ENCODE measurements around the gene OR51L1. TPM values are rescaled to one million over a fixed set of nuclear protein-coding genes. Genes with fewer than 3 reads are reported as not detected.

The OR51L1 gene
- total and polyA plus RNA-seq, 2 of the 4 experiments (the other 2 are of a cell fraction): not detected

DNA sequence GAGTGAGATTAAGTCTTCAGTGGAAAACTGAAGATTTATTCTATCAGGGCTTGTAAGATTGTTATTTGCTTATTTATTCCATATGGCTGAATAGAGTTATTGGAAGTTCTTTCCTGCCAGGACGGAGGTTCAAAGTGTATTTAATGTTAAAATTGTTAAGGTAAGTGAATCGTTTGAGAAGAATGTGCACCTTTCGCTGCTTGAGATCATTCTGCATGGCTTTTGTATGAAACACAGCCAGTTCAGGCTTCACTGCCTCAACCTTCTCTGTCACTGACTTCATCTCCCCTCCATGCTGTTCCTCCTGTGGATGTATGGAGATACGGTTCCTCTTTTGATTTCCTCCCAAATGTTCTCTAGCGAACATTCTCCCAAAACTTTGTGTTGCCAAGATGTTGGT lies 19.2 kb upstream of the OR51L1 start:
- in situ Hi-C loops (cut with MboI; ENCODE audit: low sequenced_read_pairs): no loop called here
- H3K36me3 ChIP-seq (ENCODE audit: control insufficient read depth, insufficient read depth, low read length): no peaks in the 10 kb centered on the region
- H3K9ac ChIP-seq (ENCODE audit: low read depth, low read length): no peak overlapping the region
- ATAC-seq (ENCODE audit: low read depth): no peak
- H2BK15ac ChIP-seq (ENCODE audit: low read depth, low read length): no peak overlapping the region
- H2BK5ac ChIP-seq (ENCODE audit: low read depth, low read length, poor library complexity, severe bottlenecking): no peak overlapping the region
- no peak overlapping the region for H4K8ac ChIP-seq (ENCODE audit: low read depth in 2 of 2, low read length in 2 of 2)
- WGBS, 2 experiments (ENCODE audit: extremely low coverage in 2 of 2, insufficient read length in 1 of 2): no CpG with 5 or more reads among the region's 5 CpGs
- H3K9me1 ChIP-seq (ENCODE audit: insufficient read depth, low read length): no peaks in the 10 kb centered on the region
- H3K18ac ChIP-seq (ENCODE audit: low read depth, low read length): no peak overlapping the region
- no peak overlapping the region for H2BK120ac ChIP-seq (ENCODE audit: low read depth, low read length)
- no peaks in the 10 kb centered on the region for H3K9me3 ChIP-seq (ENCODE audit: control insufficient read depth, insufficient read depth, low read length)
- H4K5ac ChIP-seq (ENCODE audit: low read depth, low read length): no peak overlapping the region
- H3K23ac ChIP-seq (ENCODE audit: low read depth, low read length): no peak overlapping the region
- H4K91ac ChIP-seq (ENCODE audit: insufficient read depth, low read depth, low read length): no peak overlapping the region
- H3K4me1 ChIP-seq (ENCODE audit: control insufficient read depth, insufficient read depth, low read length): no peaks in the 10 kb centered on the region
- no peak overlapping the region for H3K4me3 ChIP-seq (ENCODE audit: insufficient read depth, low read depth, low read length)
- BruUV-seq (replicated peaks): no TSS peak
- no peak overlapping the region for H2AK9ac ChIP-seq (replicated peaks; ENCODE audit: low read depth, low read length, poor library complexity)
- H3K27ac ChIP-seq (ENCODE audit: insufficient read depth, low read length): no peak overlapping the region
- H3K27me3 ChIP-seq (ENCODE audit: control insufficient read depth, insufficient read depth, low read length): no peaks in the 10 kb centered on the region
- no peak overlapping the region for H3K4me2 ChIP-seq (ENCODE audit: low read depth, low read length)
- no peak overlapping the region for H2AFZ ChIP-seq (replicated peaks; ENCODE audit: low read length, poor library complexity)
- no peak overlapping the region for H3K14ac ChIP-seq (replicated peaks; ENCODE audit: low read depth, low read length)
- no peak overlapping the region for H2AK5ac ChIP-seq (ENCODE audit: low read depth, low read length)
- H3K56ac ChIP-seq (ENCODE audit: extremely low read depth, insufficient read depth, low read length): no peak overlapping the region
- H3K79me1 ChIP-seq (ENCODE audit: low read depth in 1 of 2, low read length in 2 of 2): no peaks in the 10 kb centered on the region
- dilution Hi-C loops (cut with HindIII; ENCODE audit: low sequenced_read_pairs, unreplicated experiment): no loop called here
- no peak for TF ChIP-seq SMC3 (IDR thresholded peaks at IDR 0.05; ENCODE audit: low read depth, low read length)
- no peak for TF ChIP-seq BHLHE40 (IDR thresholded peaks at IDR 0.05; ENCODE audit: low read depth, low read length)
- no peak for TF ChIP-seq RFX5 (IDR thresholded peaks at IDR 0.05; ENCODE audit: low read depth, low read length)
- TF ChIP-seq RCOR1 (IDR thresholded peaks at IDR 0.05; ENCODE audit: insufficient replicate concordance, low read length): no peak
- no peak for TF ChIP-seq MAFK (IDR thresholded peaks at IDR 0.05; ENCODE audit: low read depth, low read length)
- TF ChIP-seq, protein P1, sequence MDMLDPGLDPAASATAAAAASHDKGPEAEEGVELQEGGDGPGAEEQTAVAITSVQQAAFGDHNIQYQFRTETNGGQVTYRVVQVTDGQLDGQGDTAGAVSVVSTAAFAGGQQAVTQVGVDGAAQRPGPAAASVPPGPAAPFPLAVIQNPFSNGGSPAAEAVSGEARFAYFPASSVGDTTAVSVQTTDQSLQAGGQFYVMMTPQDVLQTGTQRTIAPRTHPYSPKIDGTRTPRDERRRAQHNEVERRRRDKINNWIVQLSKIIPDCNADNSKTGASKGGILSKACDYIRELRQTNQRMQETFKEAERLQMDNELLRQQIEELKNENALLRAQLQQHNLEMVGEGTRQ (IDR thresholded peaks at IDR 0.05; ENCODE audit: low read depth, low read length): no peak
- TF ChIP-seq CHD1 (IDR thresholded peaks at IDR 0.05; ENCODE audit: low read depth, low read length): no peak
- TF ChIP-seq NFE2L2 (IDR thresholded peaks at IDR 0.05; ENCODE audit: low read depth, low read length): no peak
- TF ChIP-seq, protein P2, sequence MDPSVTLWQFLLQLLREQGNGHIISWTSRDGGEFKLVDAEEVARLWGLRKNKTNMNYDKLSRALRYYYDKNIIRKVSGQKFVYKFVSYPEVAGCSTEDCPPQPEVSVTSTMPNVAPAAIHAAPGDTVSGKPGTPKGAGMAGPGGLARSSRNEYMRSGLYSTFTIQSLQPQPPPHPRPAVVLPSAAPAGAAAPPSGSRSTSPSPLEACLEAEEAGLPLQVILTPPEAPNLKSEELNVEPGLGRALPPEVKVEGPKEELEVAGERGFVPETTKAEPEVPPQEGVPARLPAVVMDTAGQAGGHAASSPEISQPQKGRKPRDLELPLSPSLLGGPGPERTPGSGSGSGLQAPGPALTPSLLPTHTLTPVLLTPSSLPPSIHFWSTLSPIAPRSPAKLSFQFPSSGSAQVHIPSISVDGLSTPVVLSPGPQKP (IDR thresholded peaks at IDR 0.05; ENCODE audit: borderline replicate concordance, low read depth, low read length): no peak
- no peak for TF ChIP-seq MXI1 (IDR thresholded peaks at IDR 0.05; ENCODE audit: borderline replicate concordance, low read depth, low read length)
- TF ChIP-seq CEBPB (IDR thresholded peaks at IDR 0.05; ENCODE audit: low read depth, low read length): no peak
- no peak for TF ChIP-seq RAD21 (IDR thresholded peaks at IDR 0.05; ENCODE audit: low read length)
- no peak for TF ChIP-seq FOS (IDR thresholded peaks at IDR 0.05; ENCODE audit: low read depth, low read length)
- TF ChIP-seq POLR2A (IDR thresholded peaks at IDR 0.05; ENCODE audit: low read depth, low read length): no peak
- no peak for TF ChIP-seq MAZ (IDR thresholded peaks at IDR 0.05; ENCODE audit: borderline replicate concordance, low read depth, low read length)
- no peaks in the 10 kb centered on the region for H4K20me1 ChIP-seq (ENCODE audit: insufficient read depth, low read length)
- ChIA-PET CTCF (no interaction called here), POLR2A (ENCODE audit: unreplicated experiment) (no interaction called here)
- H2BK20ac ChIP-seq (ENCODE audit: low read depth, low read length): no peak overlapping the region
- intact Hi-C loops (cut with micrococcal nuclease): no loop called here
- H3K4ac ChIP-seq (ENCODE audit: low read depth, low read length): no peak overlapping the region
- no peak for DNase-seq
